ENCODE measurements around the gene SERPINB2.
"Not testable (repeated sequence)": the region's sequence is repeated elsewhere in the genome, so short reads cannot be mapped to it uniquely, and the experiment has no call there.

The SERPINB2 gene

GRCh38 chr18:63899206-63899605 is 11.7 kb downstream of the SERPINB2 start:
- Histone ChIP-seq H3K9ac (ENCODE audit: low read depth, low read length) (no peak overlapping the region), H3K36me3 (ENCODE audit: insufficient read depth, low read length) (no peaks in the 10 kb centered on the region), H3K4me1 (ENCODE audit: insufficient read depth, low read length) (no peaks in the 10 kb centered on the region), H3K9me3 (ENCODE audit: control insufficient read depth, insufficient read depth, low read length) (no peaks in the 10 kb centered on the region)

GRCh38 chr18:63903851-63904570 is 16.5 kb downstream of the SERPINB2 start:
- H3K9ac ChIP-seq (ENCODE audit: low read depth, low read length): no peak overlapping the region
- H3K36me3 ChIP-seq (ENCODE audit: insufficient read depth, low read length): no peaks in the 10 kb centered on the region
- H3K9me3 ChIP-seq (ENCODE audit: control insufficient read depth, insufficient read depth, low read length): no peaks in the 10 kb centered on the region
- no peaks in the 10 kb centered on the region for H3K4me1 ChIP-seq (ENCODE audit: insufficient read depth, low read length)

GRCh38 chr18:63904694-63905093 is 17.2 kb downstream of the SERPINB2 start:
- no peaks in the 10 kb centered on the region for H3K4me1 ChIP-seq (ENCODE audit: insufficient read depth, low read length)
- H3K9me3 ChIP-seq (ENCODE audit: control insufficient read depth, insufficient read depth, low read length): no peaks in the 10 kb centered on the region
- H3K9ac ChIP-seq (ENCODE audit: low read depth, low read length): no peak overlapping the region
- no peaks in the 10 kb centered on the region for H3K36me3 ChIP-seq (ENCODE audit: insufficient read depth, low read length)

- H3K36me3 ChIP-seq (ENCODE audit: insufficient read depth, low read length): no peaks in the 10 kb centered on the region
- H3K4me1 ChIP-seq (ENCODE audit: insufficient read depth, low read length): no peaks in the 10 kb centered on the region
- H3K9ac ChIP-seq (ENCODE audit: low read depth, low read length): no peak overlapping the region
- H3K9me3 ChIP-seq (ENCODE audit: control insufficient read depth, insufficient read depth, low read length): no peaks in the 10 kb centered on the region
These were observed 17.9 kb downstream of the SERPINB2 start for GRCh38 chr18:63905361-63905760.

- H3K4me1 ChIP-seq (ENCODE audit: insufficient read depth, low read length): no peaks in the 10 kb centered on the region
- H3K36me3 ChIP-seq (ENCODE audit: insufficient read depth, low read length): no peaks in the 10 kb centered on the region
- no peak overlapping the region for H3K9ac ChIP-seq (ENCODE audit: low read depth, low read length)
- H3K9me3 ChIP-seq (ENCODE audit: control insufficient read depth, insufficient read depth, low read length): no peaks in the 10 kb centered on the region
These were observed 18.6 kb downstream of the SERPINB2 start for GRCh38 chr18:63906056-63906455.

GRCh38 chr18:63907664-63908063 is 20.2 kb downstream of the SERPINB2 start, which contains the start of gene SERPINB10:
Gene SERPINB10 (plus strand): TSS chr18:63907958. CDS start chr18:63915511, 7,553 bp downstream.
- no peak within 1 kb of the TSS for H3K9ac ChIP-seq (ENCODE audit: low read depth, low read length)
- no peaks in the 10 kb centered on the region for H3K36me3 ChIP-seq (ENCODE audit: insufficient read depth, low read length)
- H3K4me1 ChIP-seq (ENCODE audit: insufficient read depth, low read length): no peaks in the 10 kb centered on the region
- no peaks in the 10 kb centered on the region for H3K9me3 ChIP-seq (ENCODE audit: control insufficient read depth, insufficient read depth, low read length)

GRCh38 chr18:63908858-63909257 is 21.4 kb downstream of the SERPINB2 start:
- Histone ChIP-seq H3K9me3 (ENCODE audit: control insufficient read depth, insufficient read depth, low read length) (no peaks in the 10 kb centered on the region), H3K36me3 (ENCODE audit: insufficient read depth, low read length) (no peaks in the 10 kb centered on the region), H3K9ac (ENCODE audit: low read depth, low read length) (no peak overlapping the region), H3K4me1 (ENCODE audit: insufficient read depth, low read length) (no peaks in the 10 kb centered on the region)

GRCh38 chr18:63909870-63910269 is 22.4 kb downstream of the SERPINB2 start:
- H3K9ac ChIP-seq (ENCODE audit: low read depth, low read length): no peak overlapping the region
- no peaks in the 10 kb centered on the region for H3K36me3 ChIP-seq (ENCODE audit: insufficient read depth, low read length)
- H3K4me1 ChIP-seq (ENCODE audit: insufficient read depth, low read length): no peaks in the 10 kb centered on the region
- H3K9me3 ChIP-seq (ENCODE audit: control insufficient read depth, insufficient read depth, low read length): no peaks in the 10 kb centered on the region

GRCh38 chr18:63917817-63918216 is 30.3 kb downstream of the SERPINB2 start:
- Histone ChIP-seq H3K4me1 (ENCODE audit: insufficient read depth, low read length) (no peaks in the 10 kb centered on the region), H3K36me3 (ENCODE audit: insufficient read depth, low read length) (no peaks in the 10 kb centered on the region), H3K9ac (ENCODE audit: low read depth, low read length) (no peak overlapping the region), H3K9me3 (ENCODE audit: control insufficient read depth, insufficient read depth, low read length) (no peaks in the 10 kb centered on the region)

- H3K36me3 ChIP-seq (ENCODE audit: insufficient read depth, low read length): no peaks in the 10 kb centered on the region
- H3K9ac ChIP-seq (ENCODE audit: low read depth, low read length): no peak overlapping the region
These were observed 34.5 kb downstream of the SERPINB2 start for GRCh38 chr18:63922049-63922448.

GRCh38 chr18:63924551-63924950 is 37.0 kb downstream of the SERPINB2 start:
- no peak overlapping the region for H3K9ac ChIP-seq (ENCODE audit: low read depth, low read length)
- H3K9me3 ChIP-seq (ENCODE audit: control insufficient read depth, insufficient read depth, low read length): no peaks in the 10 kb centered on the region
- no peaks in the 10 kb centered on the region for H3K4me1 ChIP-seq (ENCODE audit: insufficient read depth, low read length)
- no peaks in the 10 kb centered on the region for H3K36me3 ChIP-seq (ENCODE audit: insufficient read depth, low read length)

More at GRCh38 chr18:63922049-63922448, 34.5 kb downstream of the SERPINB2 start:
- Histone ChIP-seq H3K9me3 (ENCODE audit: control insufficient read depth, insufficient read depth, low read length) (no peaks in the 10 kb centered on the region), H3K4me1 (ENCODE audit: insufficient read depth, low read length) (no peaks in the 10 kb centered on the region)

GRCh38 chr18:63928331-63928730 is 40.8 kb downstream of the SERPINB2 start:
- Histone ChIP-seq H3K9me3 (ENCODE audit: control insufficient read depth, insufficient read depth, low read length) (no peaks in the 10 kb centered on the region), H3K36me3 (ENCODE audit: insufficient read depth, low read length) (no peaks in the 10 kb centered on the region), H3K9ac (ENCODE audit: low read depth, low read length) (no peak overlapping the region), H3K4me1 (ENCODE audit: insufficient read depth, low read length) (no peaks in the 10 kb centered on the region)

GRCh38 chr18:63929369-63929768 is 41.9 kb downstream of the SERPINB2 start:
- not testable (repeated sequence) for H3K9ac ChIP-seq (ENCODE audit: low read depth, low read length); H3K9me3 ChIP-seq (ENCODE audit: control insufficient read depth, insufficient read depth, low read length); H3K4me1 ChIP-seq (ENCODE audit: insufficient read depth, low read length); H3K36me3 ChIP-seq (ENCODE audit: insufficient read depth, low read length)

- Histone ChIP-seq H3K4me1 (ENCODE audit: insufficient read depth, low read length) (no peaks in the 10 kb centered on the region), H3K36me3 (ENCODE audit: insufficient read depth, low read length) (no peaks in the 10 kb centered on the region)
These were observed 43.4 kb downstream of the SERPINB2 start for GRCh38 chr18:63930773-63931354.

More at GRCh38 chr18:63930773-63931354, 43.4 kb downstream of the SERPINB2 start:
- Histone ChIP-seq H3K9ac (ENCODE audit: low read depth, low read length) (no peak overlapping the region), H3K9me3 (ENCODE audit: control insufficient read depth, insufficient read depth, low read length) (no peaks in the 10 kb centered on the region)
